OCI-LY1 (cell line): Measurements from ENCODE around the gene KLHL2.
A peak's percentile ranks its signal among the peaks of the same experiment; 100 is the strongest.

Experiments
- H2AFZ ChIP-seq: fragments of 200-600 bp; sonication (generic), shearing (Covaris generic); 2 replicates; pipeline ENCODE4 v1.6.0; 2014; ENCODE audit warnings: antibody characterized with exemption, mild to moderate bottlenecking, low read length
- H3F3A ChIP-seq: fragments of 200-600 bp; sonication (generic), shearing (Covaris generic); 2 replicates; pipeline ENCODE4 v1.6.0; 2014; ENCODE audit warnings: mild to moderate bottlenecking, antibody characterized with exemption, low read length, moderate library complexity; ENCODE audit not compliant: insufficient read depth
- H3K27ac ChIP-seq: fragments of 200-600 bp; sonication (generic); 2 replicates; pipeline ENCODE4 v1.5.1; 2014; ENCODE audit warnings: low read length, mixed run types, mild to moderate bottlenecking, low read depth; ENCODE audit not compliant: poor library complexity, severe bottlenecking
- H3K27me3 ChIP-seq: fragments of 200-600 bp; sonication (generic); 2 replicates; pipeline ENCODE4 v1.6.0; 2014; ENCODE audit warnings: antibody characterized with exemption, mild to moderate bottlenecking, low read length, moderate library complexity; ENCODE audit not compliant: insufficient read depth
- H3K36me3 ChIP-seq: fragments of 200-600 bp; sonication (generic); 2 replicates; pipeline ENCODE4 v1.6.1; 2014; ENCODE audit warnings: mild to moderate bottlenecking, antibody characterized with exemption, low read length, moderate library complexity, mixed read lengths; ENCODE audit not compliant: insufficient read depth
- H3K4me1 ChIP-seq: fragments of 200-600 bp; sonication (generic); 2 replicates; pipeline ENCODE4 v1.5.1; 2014; ENCODE audit warnings: mild to moderate bottlenecking, low read length, moderate library complexity; ENCODE audit not compliant: insufficient read depth, severe bottlenecking
- H3K4me2 ChIP-seq: fragments of 200-600 bp; sonication (generic), shearing (Covaris generic); 2 replicates; pipeline ENCODE4 v1.6.1; 2014; ENCODE audit warnings: low read length
- H3K4me3 ChIP-seq: fragments of 200-600 bp; sonication (generic); 2 replicates; pipeline ENCODE4 v1.5.1; 2014; ENCODE audit warnings: low read length, low read depth, mild to moderate bottlenecking, mixed read lengths; ENCODE audit not compliant: poor library complexity, severe bottlenecking
- H3K79me2 ChIP-seq: fragments of 200-600 bp; shearing (Covaris generic); 2 replicates; pipeline ENCODE4 v1.6.1; 2016; ENCODE audit warnings: mixed run types, low read length, mixed read lengths; ENCODE audit not compliant: insufficient read depth
- H3K9ac ChIP-seq: fragments of 200-600 bp; sonication (generic), shearing (Covaris generic); 2 replicates; pipeline ENCODE4 v1.6.1; 2014; ENCODE audit warnings: mild to moderate bottlenecking, low read length, mixed read lengths
- H3K9me2 ChIP-seq: fragments of 200-600 bp; sonication (generic), shearing (Covaris generic); 2 replicates; pipeline ENCODE4 v1.6.1; 2014; ENCODE audit warnings: low read depth, mild to moderate bottlenecking, low read length, mixed read lengths
- H3K9me3 ChIP-seq: fragments of 200-600 bp; shearing (Covaris generic); 2 replicates; pipeline ENCODE4 v1.6.1; 2014; ENCODE audit warnings: low read length, mixed read lengths
- H4K20me1 ChIP-seq: fragments of 200-600 bp; sonication (generic), shearing (Covaris generic); 2 replicates; pipeline ENCODE4 v1.6.0; 2016; ENCODE audit warnings: mild to moderate bottlenecking, low read length; ENCODE audit not compliant: insufficient read depth
- CTCF ChIP-seq: fragments of 200-600 bp; sonication (generic), shearing (Covaris generic); IDR thresholded peaks from 2 replicates; pipeline ENCODE4 v1.5.1; 2017; ENCODE audit warnings: mild to moderate bottlenecking, antibody characterized with exemption, low read length, moderate library complexity, mixed read lengths
- EZH2 ChIP-seq: fragments of 200-600 bp; sonication (generic), shearing (Covaris generic); IDR thresholded peaks from 2 replicates; pipeline ENCODE4 v1.8.0; 2017; ENCODE audit warnings: borderline replicate concordance, mixed run types, mild to moderate bottlenecking, antibody characterized with exemption, low read length, moderate library complexity, mixed read lengths

KLHL2 gene

DNA sequence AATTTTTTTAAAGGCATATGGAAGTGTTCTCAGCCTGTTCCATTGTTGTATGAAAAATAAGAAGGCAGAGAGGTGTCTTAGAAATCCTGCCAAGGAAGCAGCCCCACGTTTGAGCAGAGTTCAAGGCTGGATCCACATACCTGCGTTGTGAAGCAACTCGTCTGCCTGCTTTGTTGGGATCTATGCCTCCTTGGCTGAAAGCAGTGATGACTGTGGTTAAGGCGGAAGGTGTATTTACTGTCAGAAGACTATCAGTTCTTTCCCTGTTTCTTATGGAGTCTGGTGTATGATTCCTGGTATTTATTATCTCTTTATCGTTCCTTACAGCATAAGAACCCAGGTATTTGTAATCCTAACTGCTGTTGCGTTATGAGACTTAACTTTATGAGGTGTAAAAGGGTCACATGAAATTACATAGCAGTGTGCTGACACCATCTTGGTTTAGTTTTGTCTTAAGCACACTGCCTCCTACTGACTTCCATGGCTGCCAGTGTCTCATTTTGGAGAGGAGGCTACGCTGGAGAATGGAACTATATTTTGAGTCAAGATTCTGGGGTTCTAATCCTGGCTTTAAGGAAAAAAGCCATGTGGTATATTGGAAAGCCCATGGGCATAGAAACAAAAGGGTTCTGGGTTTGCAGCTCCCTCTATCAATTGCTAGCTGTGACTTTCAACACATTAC is 117.0 kb downstream of the KLHL2 start:
- Histone ChIP-seq H3K9ac (no peak overlapping the region), H3K27ac (no peak overlapping the region), H3F3A (no peaks in the 10 kb centered on the region; the same call in 1 of the 2 replicates), H4K20me1 (no peaks in the 10 kb centered on the region), H3K9me3 (peaks cover 4% of the 10 kb centered on the region; the same call in 1 of the 2 replicates), H3K36me3 (peaks cover 26% of the 10 kb centered on the region), H3K9me2 (no peaks in the 10 kb centered on the region), H3K4me1 (peaks cover 17% of the 10 kb centered on the region), H3K4me3 (no peak overlapping the region), H3K27me3 (no peaks in the 10 kb centered on the region), H3K79me2 (peaks cover 18% of the 10 kb centered on the region), H2AFZ (no peak overlapping the region), H3K4me2 (no peak overlapping the region)
- TF ChIP-seq EZH2 (no peak), CTCF (no peak; the same call in 1 of the 2 replicates)

DNA sequence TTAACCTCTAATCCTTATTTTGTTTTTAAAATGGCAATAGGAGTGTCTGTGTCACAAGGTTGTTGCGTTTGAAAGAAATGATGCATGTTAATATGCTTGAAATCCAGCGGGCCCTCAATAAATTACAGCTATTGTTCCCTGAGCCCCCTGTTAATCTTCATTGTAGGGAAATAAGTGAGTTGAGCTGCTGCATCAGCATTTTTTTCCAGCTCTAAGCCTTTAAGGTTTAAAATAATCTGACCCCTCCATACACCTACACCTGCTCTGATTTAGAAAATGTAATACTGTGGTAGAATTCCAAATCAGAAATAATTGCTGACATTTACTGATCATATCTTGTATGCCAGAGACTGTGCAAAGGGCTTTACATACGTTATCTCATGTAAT is 117.5 kb downstream of the KLHL2 start:
- Histone ChIP-seq H3K4me1 (peaks cover 22% of the 10 kb centered on the region), H3K4me2 (no peak overlapping the region), H3F3A (no peaks in the 10 kb centered on the region; the same call in 1 of the 2 replicates), H3K27ac (peak overlapping the region; percentile 83), H3K9ac (no peak overlapping the region), H3K79me2 (peaks cover 23% of the 10 kb centered on the region), H3K9me2 (no peaks in the 10 kb centered on the region), H3K9me3 (peaks cover 4% of the 10 kb centered on the region; the same call in 1 of the 2 replicates), H3K36me3 (peaks cover 27% of the 10 kb centered on the region), H2AFZ (no peak overlapping the region), H3K4me3 (no peak overlapping the region), H3K27me3 (no peaks in the 10 kb centered on the region), H4K20me1 (no peaks in the 10 kb centered on the region)
- TF ChIP-seq EZH2 = no peak
- no peak for TF ChIP-seq CTCF

- Histone ChIP-seq H3K4me2 (peak overlapping the region; percentile 97), H3K79me2 (peaks cover 33% of the 10 kb centered on the region), H3K9ac (peak overlapping the region; percentile 88), H3K27ac (peak overlapping the region; percentile 83), H3F3A (no peaks in the 10 kb centered on the region; the same call in 1 of the 2 replicates), H4K20me1 (peaks cover 4% of the 10 kb centered on the region; the same call in 1 of the 2 replicates), H3K4me3 (peak overlapping the region; percentile 96), H2AFZ (peak overlapping the region; percentile 96; the same call in 1 of the 2 replicates), H3K27me3 (no peaks in the 10 kb centered on the region), H3K36me3 (peaks cover 36% of the 10 kb centered on the region), H3K9me2 (no peaks in the 10 kb centered on the region), H3K4me1 (peaks cover 32% of the 10 kb centered on the region), H3K9me3 (peaks cover 4% of the 10 kb centered on the region; the same call in 1 of the 2 replicates)
- TF ChIP-seq CTCF = no peak
Measured at GRCh38 chr4:165325732-165326512, 118.6 kb downstream of the KLHL2 start.
